Mononuclear cell (primary cell): ENCODE results near the gene DYSF. TPM values are rescaled to one million over a fixed set of nuclear protein-coding genes. Genes with fewer than 3 reads are reported as not detected.
A peak's percentile ranks its signal among the peaks of the same experiment; 100 is the strongest.

Experiments used
- H3K27me3 ChIP-seq: 2 replicates; pipeline ENCODE4 v1.6.0; 2011; ENCODE audit warnings: low read length, control low read depth; ENCODE audit not compliant: insufficient read depth
- H3K4me1 ChIP-seq: 2 replicates; pipeline ENCODE4 v1.5.1; 2011; ENCODE audit warnings: mild to moderate bottlenecking, low read length, control low read depth; ENCODE audit not compliant: insufficient read depth
- H3K4me3 ChIP-seq: 2 replicates; pipeline ENCODE4 v1.5.1; 2011; ENCODE audit warnings: mild to moderate bottlenecking, low read length, moderate library complexity
- H3K9me3 ChIP-seq: 2 replicates; pipeline ENCODE4 v1.5.1; 2011; ENCODE audit warnings: low read depth, mild to moderate bottlenecking, control low read depth, low read length
- total RNA-seq: library from RNA; depleted of rRNA; stranded (reverse); fragments of >200 nt; gene quantifications from one replicate; pipeline ENCODE4 v1.2.3, GENCODE V29; 2012

DYSF gene
- total RNA-seq, 1 donor = 13.3 TPM

GRCh38 chr2:71462056-71462605, 8.8 kb downstream of the DYSF start:
- Histone ChIP-seq H3K27me3 (peaks cover 19% of the 10 kb centered on the region), H3K4me3 (no peak overlapping the region), H3K9me3 (no peaks in the 10 kb centered on the region), H3K4me1 (peaks cover 39% of the 10 kb centered on the region)

- Histone ChIP-seq H3K27me3 (peaks cover 23% of the 10 kb centered on the region), H3K9me3 (no peaks in the 10 kb centered on the region), H3K4me1 (peaks cover 38% of the 10 kb centered on the region), H3K4me3 (no peak overlapping the region)
Measured at GRCh38 chr2:71462641-71463341, 9.4 kb downstream of the DYSF start.

GRCh38 chr2:71463342-71463654, 9.9 kb downstream of the DYSF start:
- Histone ChIP-seq H3K9me3 (no peaks in the 10 kb centered on the region), H3K4me1 (peaks cover 40% of the 10 kb centered on the region), H3K4me3 (no peak overlapping the region), H3K27me3 (peaks cover 27% of the 10 kb centered on the region)

GRCh38 chr2:71464389-71464788, 11.0 kb downstream of the DYSF start:
- H3K4me1 ChIP-seq = peaks cover 49% of the 10 kb centered on the region
- peaks cover 27% of the 10 kb centered on the region for H3K27me3 ChIP-seq
- H3K9me3 ChIP-seq = no peaks in the 10 kb centered on the region
- no peak overlapping the region for H3K4me3 ChIP-seq

DNA sequence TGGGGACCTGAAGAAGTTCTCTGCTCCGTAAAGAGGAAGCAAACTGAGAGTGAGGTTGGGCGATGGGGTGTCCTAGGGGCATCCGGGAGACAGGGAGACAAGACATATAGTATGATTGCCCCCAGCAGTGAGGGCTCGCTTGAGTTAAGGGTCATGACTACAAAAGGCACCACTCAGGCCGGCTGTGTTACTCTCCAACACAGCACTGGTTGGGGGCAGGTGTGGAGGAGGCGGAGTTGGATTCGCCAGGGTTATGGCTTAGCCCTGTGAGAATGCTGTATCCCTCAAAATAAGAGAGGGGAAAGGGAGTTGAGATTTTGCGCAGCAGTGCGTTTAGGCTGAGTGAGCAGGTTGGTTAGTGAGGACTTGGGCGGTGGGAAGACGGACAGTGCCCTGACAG, 12.0 kb downstream of the DYSF start:
- Histone ChIP-seq H3K27me3 (peaks cover 27% of the 10 kb centered on the region), H3K4me1 (peaks cover 54% of the 10 kb centered on the region), H3K4me3 (no peak overlapping the region)

GRCh38 chr2:71465961-71466300, 12.6 kb downstream of the DYSF start:
- Histone ChIP-seq H3K4me1 (peaks cover 54% of the 10 kb centered on the region), H3K4me3 (peak overlapping the region; percentile 61), H3K9me3 (no peaks in the 10 kb centered on the region), H3K27me3 (peaks cover 27% of the 10 kb centered on the region)

More for the DNA sequence above, 12.0 kb downstream of the DYSF start:
- no peaks in the 10 kb centered on the region for H3K9me3 ChIP-seq

DNA sequence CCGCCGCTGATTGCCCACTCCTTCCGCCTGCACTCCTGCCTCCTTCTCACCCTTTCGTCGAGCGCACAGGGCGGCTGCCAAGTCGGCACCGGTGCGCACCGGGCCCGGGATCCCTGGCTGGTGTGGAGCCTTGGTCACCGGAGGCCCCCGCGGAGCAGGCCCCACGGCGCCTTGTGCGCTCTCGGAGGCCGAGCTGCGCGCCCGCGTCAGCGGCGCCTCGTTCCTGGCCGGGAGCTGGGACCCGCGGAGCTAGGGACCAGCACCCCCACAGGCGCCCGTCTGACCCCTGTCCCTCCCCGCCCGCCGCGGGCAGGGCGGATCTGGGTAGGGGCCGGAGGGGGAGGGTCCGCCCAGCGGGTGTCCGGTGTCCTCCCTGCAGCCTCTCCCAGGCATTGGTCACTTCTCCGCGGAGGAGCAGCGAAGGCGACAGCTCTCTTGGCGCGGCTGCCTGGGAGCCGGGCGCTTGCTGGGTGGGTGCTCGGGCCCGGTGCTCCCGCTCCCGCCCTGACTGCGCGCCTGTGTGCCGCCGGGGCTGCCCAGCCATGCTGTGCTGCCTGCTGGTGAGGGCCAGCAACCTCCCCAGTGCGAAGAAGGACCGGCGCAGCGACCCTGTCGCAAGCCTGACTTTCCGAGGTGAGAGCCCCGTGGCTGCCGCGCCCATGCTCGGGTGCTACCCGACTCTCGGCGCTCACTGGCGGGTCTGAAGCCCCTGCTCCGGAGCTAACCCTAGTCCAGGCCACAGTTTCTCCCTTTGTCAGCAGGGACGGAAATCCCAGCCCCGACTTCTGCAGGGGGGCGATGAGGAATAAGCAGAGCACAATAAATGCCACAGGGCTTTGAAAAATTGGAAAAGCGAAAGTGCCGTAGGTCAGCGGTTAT, 13.2 kb downstream of the DYSF start:
- Histone ChIP-seq H3K4me3 (peak overlapping the region; percentile 61), H3K9me3 (no peaks in the 10 kb centered on the region), H3K27me3 (peaks cover 27% of the 10 kb centered on the region), H3K4me1 (peaks cover 54% of the 10 kb centered on the region)

- H3K27me3 ChIP-seq = peaks cover 27% of the 10 kb centered on the region
- H3K4me3 ChIP-seq = peak overlapping the region; percentile 61
- H3K4me1 ChIP-seq = peaks cover 54% of the 10 kb centered on the region
- no peaks in the 10 kb centered on the region for H3K9me3 ChIP-seq
Measured at GRCh38 chr2:71467180-71467815, 13.9 kb downstream of the DYSF start.

GRCh38 chr2:71468279-71469015, 15.1 kb downstream of the DYSF start:
- H3K9me3 ChIP-seq = no peaks in the 10 kb centered on the region
- H3K4me3 ChIP-seq = no peak overlapping the region
- peaks cover 62% of the 10 kb centered on the region for H3K4me1 ChIP-seq
- H3K27me3 ChIP-seq = peaks cover 27% of the 10 kb centered on the region

- peaks cover 67% of the 10 kb centered on the region for H3K4me1 ChIP-seq
- H3K9me3 ChIP-seq = no peaks in the 10 kb centered on the region
- H3K27me3 ChIP-seq = peaks cover 25% of the 10 kb centered on the region
- H3K4me3 ChIP-seq = no peak overlapping the region
Measured at GRCh38 chr2:71469403-71470398, 16.3 kb downstream of the DYSF start.

DNA sequence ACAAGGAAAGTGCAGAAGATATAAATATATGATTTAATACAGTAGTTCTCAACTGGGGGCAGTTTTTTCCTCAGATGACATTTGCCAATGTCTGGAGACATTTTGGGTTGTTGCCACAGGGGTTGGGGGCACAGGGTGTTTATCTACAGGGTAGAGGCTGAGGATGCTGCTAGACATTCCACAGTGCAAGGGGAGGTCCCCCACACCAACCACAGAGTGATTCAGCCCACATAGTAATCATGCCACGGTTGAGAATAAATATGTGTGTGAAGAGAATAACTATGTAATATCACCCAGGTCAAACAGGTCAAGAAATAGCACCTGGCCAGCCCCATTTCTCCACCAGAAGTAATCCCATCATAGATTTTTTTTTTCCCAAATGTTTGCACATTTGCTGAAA, 17.9 kb downstream of the DYSF start:
- peaks cover 67% of the 10 kb centered on the region for H3K4me1 ChIP-seq
- H3K9me3 ChIP-seq = no peaks in the 10 kb centered on the region
- peaks cover 13% of the 10 kb centered on the region for H3K27me3 ChIP-seq

GRCh38 chr2:71472019-71472418, 18.7 kb downstream of the DYSF start:
- Histone ChIP-seq H3K27me3 (peaks cover 9% of the 10 kb centered on the region), H3K4me1 (peaks cover 68% of the 10 kb centered on the region), H3K4me3 (no peak overlapping the region), H3K9me3 (no peaks in the 10 kb centered on the region)

More for the DNA sequence above, 17.9 kb downstream of the DYSF start:
- H3K4me3 ChIP-seq = no peak overlapping the region

- Histone ChIP-seq H3K4me3 (no peak overlapping the region), H3K4me1 (peaks cover 62% of the 10 kb centered on the region), H3K27me3 (no peaks in the 10 kb centered on the region), H3K9me3 (no peaks in the 10 kb centered on the region)
Measured at GRCh38 chr2:71473346-71474031, 20.1 kb downstream of the DYSF start.
